BE2C (cell line): ENCODE measurements around the gene PCK2.

Experiments
- DNase-seq: peaks from one replicate; pipeline ENCODE4 v3.0.0-alpha.2; 2020
- H3K27me3 ChIP-seq: fragments of 250-450 bp; sonication (Bioruptor Pico); 2 replicates; pipeline ENCODE4 v1.5.1; 2020; ENCODE audit warnings: mild to moderate bottlenecking
- H3K36me3 ChIP-seq: fragments of 250-450 bp; sonication (Bioruptor Pico); 2 replicates; pipeline ENCODE4 v1.5.1; 2020; ENCODE audit warnings: mild to moderate bottlenecking
- H3K4me1 ChIP-seq: fragments of 250-450 bp; sonication (Bioruptor Pico); 2 replicates; pipeline ENCODE4 v1.5.1; 2020
- H3K4me3 ChIP-seq: 2 replicates; pipeline ENCODE4 v1.5.1; 2011; ENCODE audit warnings: low read depth, low read length
- H3K9me3 ChIP-seq: fragments of 250-450 bp; sonication (Bioruptor Pico); 2 replicates; pipeline ENCODE4 v1.5.1; 2020
- CTCF ChIP-seq: IDR thresholded peaks from 2 replicates; pipeline ENCODE4 v1.5.1; 2012; ENCODE audit warnings: mild to moderate bottlenecking, low read depth, low read length

Gene PCK2

GRCh38 chr14:24130380-24130716, 36.2 kb downstream of the PCK2 start, which contains the start of gene FITM1:
FITM1 (plus strand) TSS chr14:24130659; CDS start chr14:24131564, 905 bp downstream.
- no peak for DNase-seq
- Histone ChIP-seq H3K4me3 (no peak within 1 kb of the TSS), H3K27me3 (no peaks in the 10 kb centered on the region), H3K4me1 (no peaks in the 10 kb centered on the region), H3K36me3 (no peaks in the 10 kb centered on the region), H3K9me3 (no peaks in the 10 kb centered on the region)
- no peak for TF ChIP-seq CTCF

- Histone ChIP-seq H3K4me3 (no peak overlapping the region), H3K36me3 (no peaks in the 10 kb centered on the region), H3K4me1 (no peaks in the 10 kb centered on the region), H3K9me3 (no peaks in the 10 kb centered on the region), H3K27me3 (no peaks in the 10 kb centered on the region)
- TF ChIP-seq CTCF: no peak
- DNase-seq: no peak
Measured at GRCh38 chr14:24130717-24131548, 36.8 kb downstream of the PCK2 start.

GRCh38 chr14:24131549-24131966, 37.4 kb downstream of the PCK2 start:
- H3K27me3 ChIP-seq: no peaks in the 10 kb centered on the region
- no peak overlapping the region for H3K4me3 ChIP-seq
- no peak for TF ChIP-seq CTCF
- no peaks in the 10 kb centered on the region for H3K4me1 ChIP-seq
- no peak for DNase-seq
- no peaks in the 10 kb centered on the region for H3K9me3 ChIP-seq
- H3K36me3 ChIP-seq: no peaks in the 10 kb centered on the region; the same call in 1 of the 2 replicates

- Histone ChIP-seq H3K4me3 (no peak overlapping the region), H3K4me1 (no peaks in the 10 kb centered on the region), H3K9me3 (no peaks in the 10 kb centered on the region), H3K36me3 (no peaks in the 10 kb centered on the region; the same call in 1 of the 2 replicates), H3K27me3 (no peaks in the 10 kb centered on the region)
- no peak for DNase-seq
- TF ChIP-seq CTCF: no peak
Measured at GRCh38 chr14:24132061-24132685, 38.1 kb downstream of the PCK2 start.

GRCh38 chr14:24132976-24133375, 38.9 kb downstream of the PCK2 start:
- no peak for DNase-seq
- Histone ChIP-seq H3K4me1 (no peaks in the 10 kb centered on the region), H3K36me3 (no peaks in the 10 kb centered on the region; the same call in 1 of the 2 replicates), H3K27me3 (no peaks in the 10 kb centered on the region), H3K4me3 (no peak overlapping the region), H3K9me3 (no peaks in the 10 kb centered on the region)
- TF ChIP-seq CTCF: no peak

GRCh38 chr14:24133735-24134134, 39.6 kb downstream of the PCK2 start:
- no peak for TF ChIP-seq CTCF
- no peaks in the 10 kb centered on the region for H3K9me3 ChIP-seq
- H3K4me3 ChIP-seq: no peak overlapping the region
- no peaks in the 10 kb centered on the region for H3K27me3 ChIP-seq
- no peaks in the 10 kb centered on the region for H3K4me1 ChIP-seq
- peaks cover 7% of the 10 kb centered on the region for H3K36me3 ChIP-seq
- no peak for DNase-seq
